ENCODE data around the gene ELMO1. TPM values are rescaled to one million over a fixed set of nuclear protein-coding genes. Genes with fewer than 3 reads are reported as not detected.

The ELMO1 gene
- total and polyA plus RNA-seq, 2 experiments from 2014 or later: 19.7 to 28.7 TPM

- TF ChIP-seq EZH2phosphoT487 (IDR thresholded peaks at IDR 0.05; ENCODE audit: low read depth, severe bottlenecking, unreplicated experiment): no peak
- TF ChIP-seq EZH2 (IDR thresholded peaks at IDR 0.05; ENCODE audit: borderline replicate concordance): no peak
- no peak for TF ChIP-seq CTCF (IDR thresholded peaks at IDR 0.05; ENCODE audit: poor library complexity)
- no peak overlapping the region for H3K4me2 ChIP-seq
- H2AFZ ChIP-seq: no peak overlapping the region
- H4K20me1 ChIP-seq (ENCODE audit: insufficient read depth, poor library complexity, severe bottlenecking): no peaks in the 10 kb centered on the region
- no peaks in the 10 kb centered on the region for H3K36me3 ChIP-seq (replicated peaks; ENCODE audit: insufficient read depth, low read depth)
- H3K9me3 ChIP-seq (ENCODE audit: low read depth): no peaks in the 10 kb centered on the region
- DNase-seq (ENCODE audit: low spot score): no peak
- H3K4me1 ChIP-seq (ENCODE audit: insufficient read depth): no peaks in the 10 kb centered on the region
- WGBS (ENCODE audit: low lambda C conversion rate, missing lambda C conversion rate): 90% methylated on average over 6 of the region's 6 CpGs
- H3K27me3 ChIP-seq: no peaks in the 10 kb centered on the region
- H3K9me2 ChIP-seq (replicated peaks; ENCODE audit: insufficient read depth): no peaks in the 10 kb centered on the region
- H3K79me2 ChIP-seq: peaks cover 5% of the 10 kb centered on the region
- no peak overlapping the region for H3K4me3 ChIP-seq
- H3K27ac ChIP-seq: no peak overlapping the region
These were observed 30.3 kb downstream of the ELMO1 start for GRCh38 chr7:37418381-37418780.

GRCh38 chr7:37417107-37417474 lies 31.6 kb downstream of the ELMO1 start:
- Histone ChIP-seq H3K9me2 (replicated peaks; ENCODE audit: insufficient read depth) (no peaks in the 10 kb centered on the region), H4K20me1 (ENCODE audit: insufficient read depth, poor library complexity, severe bottlenecking) (no peaks in the 10 kb centered on the region), H3K36me3 (replicated peaks; ENCODE audit: insufficient read depth, low read depth) (no peaks in the 10 kb centered on the region), H2AFZ (no peak overlapping the region), H3K27ac (no peak overlapping the region), H3K4me2 (no peak overlapping the region), H3K27me3 (no peaks in the 10 kb centered on the region), H3K4me3 (no peak overlapping the region), H3K9me3 (ENCODE audit: low read depth) (no peaks in the 10 kb centered on the region), H3K4me1 (ENCODE audit: insufficient read depth) (no peaks in the 10 kb centered on the region), H3K79me2 (peaks cover 5% of the 10 kb centered on the region)
- TF ChIP-seq EZH2phosphoT487 (IDR thresholded peaks at IDR 0.05; ENCODE audit: low read depth, severe bottlenecking, unreplicated experiment) (no peak), CTCF (IDR thresholded peaks at IDR 0.05; ENCODE audit: poor library complexity) (no peak), EZH2 (IDR thresholded peaks at IDR 0.05; ENCODE audit: borderline replicate concordance) (no peak)
- WGBS (ENCODE audit: low lambda C conversion rate, missing lambda C conversion rate): 88% methylated on average over 10 of the region's 10 CpGs
- no peak for DNase-seq (ENCODE audit: low spot score)

GRCh38 chr7:37416378-37417106 lies 32.1 kb downstream of the ELMO1 start:
- no peaks in the 10 kb centered on the region for H3K9me3 ChIP-seq (ENCODE audit: low read depth)
- H3K79me2 ChIP-seq: peaks cover 5% of the 10 kb centered on the region
- H4K20me1 ChIP-seq (ENCODE audit: insufficient read depth, poor library complexity, severe bottlenecking): no peaks in the 10 kb centered on the region
- H3K4me2 ChIP-seq: no peak overlapping the region
- no peaks in the 10 kb centered on the region for H3K9me2 ChIP-seq (replicated peaks; ENCODE audit: insufficient read depth)
- 92% methylated on average over 6 of the region's 6 CpGs for WGBS (ENCODE audit: low lambda C conversion rate, missing lambda C conversion rate)
- TF ChIP-seq EZH2 (IDR thresholded peaks at IDR 0.05; ENCODE audit: borderline replicate concordance) (no peak), EZH2phosphoT487 (IDR thresholded peaks at IDR 0.05; ENCODE audit: low read depth, severe bottlenecking, unreplicated experiment) (no peak), CTCF (IDR thresholded peaks at IDR 0.05; ENCODE audit: poor library complexity) (no peak)
- H2AFZ ChIP-seq: no peak overlapping the region
- H3K27me3 ChIP-seq: no peaks in the 10 kb centered on the region
- H3K4me1 ChIP-seq (ENCODE audit: insufficient read depth): no peaks in the 10 kb centered on the region
- no peak overlapping the region for H3K27ac ChIP-seq
- no peak overlapping the region for H3K4me3 ChIP-seq
- H3K36me3 ChIP-seq (replicated peaks; ENCODE audit: insufficient read depth, low read depth): no peaks in the 10 kb centered on the region
- no peak for DNase-seq (ENCODE audit: low spot score)

Data from hepatocyte (in vitro differentiated cells).